Measurements from ENCODE around the gene MCM5.
A peak's percentile ranks its signal among the peaks of the same experiment; 100 is the strongest.

MCM5 gene

DNA sequence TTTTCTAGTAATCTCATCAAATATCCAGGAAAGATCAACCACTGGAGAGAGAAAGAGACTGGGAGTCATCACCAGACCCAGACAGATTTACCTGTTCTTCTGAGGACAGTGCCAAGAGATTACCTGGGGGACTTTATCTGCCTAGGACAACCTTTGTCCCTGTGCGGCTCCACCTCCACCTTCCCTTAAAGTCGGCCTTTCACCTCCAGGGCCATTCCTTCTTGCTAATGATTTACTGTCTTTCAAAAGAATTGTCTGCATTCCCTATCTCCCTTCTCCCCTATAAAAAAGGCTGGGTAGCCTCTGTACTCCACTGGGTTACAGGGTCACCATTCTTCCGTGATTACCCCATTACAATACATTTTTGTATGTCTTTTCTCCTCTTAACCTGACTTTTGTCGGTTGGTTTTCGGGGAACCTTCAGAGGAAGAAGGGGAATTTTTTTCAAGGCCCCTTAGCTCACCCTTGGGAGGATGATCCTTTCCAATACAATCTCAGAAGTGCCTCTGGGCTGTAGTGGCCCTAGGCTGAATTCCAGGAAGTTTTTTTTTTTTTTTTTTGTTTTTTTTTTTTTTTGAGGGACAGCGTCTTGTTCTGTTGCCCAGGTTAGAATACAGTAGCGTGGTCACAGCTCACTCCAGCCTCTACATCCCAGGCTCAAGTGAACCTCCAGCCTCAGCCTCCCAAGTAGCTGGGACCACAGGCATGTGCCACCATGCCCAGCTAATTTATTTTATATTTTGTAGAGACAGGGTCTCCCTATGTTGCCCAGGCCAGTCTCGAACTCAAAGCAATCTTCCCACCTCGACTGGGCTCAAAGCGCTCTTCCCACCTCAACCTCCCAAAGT is 20.6 kb upstream of the MCM5 start:
- DNase-seq = no peak

GRCh38 chr22:35380013-35380412 is 19.9 kb upstream of the MCM5 start:
- DNase-seq = peak; percentile 49

- DNase-seq = peak; percentile 98
Observed at GRCh38 chr22:35380537-35381423, 19.2 kb upstream of the MCM5 start, which contains the start of gene HMOX1. Gene HMOX1, plus strand, starts transcription at chr22:35381096. Its CDS starts 78 bp downstream, at chr22:35381174.

GRCh38 chr22:35381424-35382009 is 18.4 kb upstream of the MCM5 start:
- no peak for DNase-seq

DNA sequence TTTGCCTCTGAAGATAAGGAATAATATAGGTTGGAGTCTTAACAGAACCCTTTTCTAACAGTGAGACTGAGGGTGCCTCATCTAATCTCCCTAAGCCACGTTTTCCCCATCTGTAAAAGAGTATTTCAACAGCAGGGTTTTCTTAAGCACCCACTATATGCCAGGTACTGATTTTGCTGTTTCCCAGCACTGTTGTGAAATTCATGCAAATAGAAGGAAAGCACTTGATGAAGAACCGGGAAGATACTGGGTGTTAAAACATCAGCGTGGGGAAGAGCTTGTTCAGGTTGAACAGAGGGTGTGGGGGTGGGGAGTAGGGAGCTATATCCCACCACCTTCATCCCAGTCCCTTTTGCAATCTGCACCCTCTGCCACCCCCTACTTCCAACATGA is 16.3 kb upstream of the MCM5 start:
- peak; percentile 58 for DNase-seq

DNA sequence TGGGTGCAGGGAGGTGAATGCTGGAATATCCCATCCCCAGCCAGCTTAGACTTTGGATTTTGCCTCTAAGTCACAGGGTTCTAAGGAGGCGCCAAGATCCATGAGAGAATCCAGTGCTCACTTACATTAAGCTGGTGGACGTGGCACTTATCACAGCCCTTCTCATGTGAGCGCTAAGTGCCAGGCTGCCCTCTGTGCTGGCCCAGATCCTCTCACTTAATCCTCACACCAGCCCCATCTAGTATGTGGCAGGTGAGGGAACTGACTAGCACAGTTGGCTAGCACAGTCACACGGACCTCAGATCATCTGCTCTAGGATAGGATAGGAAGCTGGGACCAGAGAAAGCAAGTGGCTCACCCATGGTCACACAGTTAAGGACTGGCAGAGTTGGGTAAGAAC is 15.4 kb upstream of the MCM5 start:
- no peak for DNase-seq

DNA sequence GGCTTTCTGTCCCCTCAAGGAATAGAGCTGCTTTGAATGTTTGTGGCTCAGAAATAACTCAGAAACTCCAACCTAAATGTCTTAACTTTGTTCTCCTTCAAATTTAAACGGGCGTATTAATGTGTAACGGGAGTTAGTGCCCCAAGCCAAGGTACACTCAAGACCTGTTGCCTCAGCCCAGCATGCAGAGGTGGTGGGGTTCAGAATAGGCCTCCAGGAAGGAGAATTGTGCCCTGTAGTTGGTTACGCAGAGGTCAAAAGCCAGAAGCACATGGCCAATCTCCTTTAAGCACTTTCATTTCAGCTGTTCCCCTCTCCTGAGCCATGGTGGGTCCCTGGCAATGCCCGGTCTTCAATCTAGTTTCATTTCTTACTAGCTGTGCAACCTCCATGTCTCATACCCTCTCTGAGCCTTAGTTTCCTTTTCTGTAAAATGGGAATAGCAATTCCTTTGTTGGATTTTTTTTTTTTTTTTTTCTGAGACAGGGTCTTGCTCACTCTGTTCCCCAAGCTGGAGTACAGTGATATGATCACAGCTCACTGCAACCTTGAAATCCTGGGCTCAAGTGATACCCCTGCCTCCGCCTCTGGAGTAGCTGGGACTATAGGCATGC is 14.9 kb upstream of the MCM5 start:
- DNase-seq = no peak

GRCh38 chr22:35386670-35387288 is 13.2 kb upstream of the MCM5 start:
- no peak for DNase-seq

GRCh38 chr22:35390933-35391332 is 9.0 kb upstream of the MCM5 start:
- DNase-seq = no peak

DNA sequence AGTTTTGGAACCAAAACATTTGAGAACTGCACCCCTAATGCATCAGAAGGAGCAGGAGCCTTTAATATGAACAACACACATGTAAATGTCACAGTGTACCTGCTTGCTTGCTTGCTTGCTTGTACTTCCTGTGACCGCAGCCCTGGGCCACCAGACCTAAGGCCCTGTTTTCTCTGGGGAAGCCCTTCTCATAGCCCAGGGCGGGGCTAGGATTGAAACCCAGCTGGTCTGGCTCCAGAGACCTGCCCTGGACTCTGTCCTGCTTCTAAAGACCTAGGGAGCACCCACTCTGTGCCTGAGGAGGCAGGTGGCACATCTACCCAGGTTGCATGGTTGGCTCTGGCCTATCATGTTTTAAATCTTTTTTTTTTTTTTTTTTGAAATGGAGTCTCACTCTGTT is 7.6 kb upstream of the MCM5 start:
- no peak for DNase-seq

- DNase-seq = no peak
Observed at GRCh38 chr22:35393116-35394010, 6.6 kb upstream of the MCM5 start.

DNA sequence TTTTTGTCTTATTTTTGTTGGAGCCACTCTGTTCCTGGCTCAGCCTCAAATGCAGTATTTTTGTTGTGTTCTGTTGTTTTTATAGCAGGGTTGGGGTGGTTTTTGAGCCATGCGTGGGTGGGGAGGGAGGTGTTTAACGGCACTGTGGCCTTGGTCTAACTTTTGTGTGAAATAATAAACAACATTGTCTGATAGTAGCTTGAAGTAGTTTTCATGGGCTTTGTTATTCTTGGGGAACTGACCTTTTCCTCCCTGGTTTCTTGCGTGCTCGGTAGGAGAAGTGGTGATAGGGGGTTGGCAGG is 6.0 kb upstream of the MCM5 start:
- DNase-seq = no peak

GRCh38 chr22:35394810-35395563 is 5.0 kb upstream of the MCM5 start:
- DNase-seq = no peak

- DNase-seq = peak; percentile 83
Observed at GRCh38 chr22:35396622-35397021, 3.3 kb upstream of the MCM5 start.

GRCh38 chr22:35397095-35397904 is 2.6 kb upstream of the MCM5 start:
- DNase-seq = peak; percentile 31

DNA sequence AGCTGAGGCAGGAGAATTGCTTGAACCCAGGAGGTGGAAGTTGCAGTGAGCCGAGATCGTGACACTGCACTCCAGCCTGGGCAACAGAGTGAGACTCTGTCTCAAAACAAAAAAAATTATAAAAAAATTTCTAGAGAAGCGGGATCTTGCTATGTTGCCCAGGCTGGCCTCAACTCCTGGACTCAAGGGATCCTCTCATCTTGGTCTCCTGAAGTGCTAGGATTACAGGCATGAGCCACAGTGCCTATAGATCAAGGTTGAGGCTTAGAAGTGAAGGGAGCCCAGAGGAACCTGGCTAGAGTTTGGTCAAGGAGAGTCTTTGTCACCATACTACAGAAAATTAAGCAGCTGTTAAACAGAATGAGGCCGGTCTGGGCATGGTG is 1.4 kb upstream of the MCM5 start:
- no peak for DNase-seq

DNA sequence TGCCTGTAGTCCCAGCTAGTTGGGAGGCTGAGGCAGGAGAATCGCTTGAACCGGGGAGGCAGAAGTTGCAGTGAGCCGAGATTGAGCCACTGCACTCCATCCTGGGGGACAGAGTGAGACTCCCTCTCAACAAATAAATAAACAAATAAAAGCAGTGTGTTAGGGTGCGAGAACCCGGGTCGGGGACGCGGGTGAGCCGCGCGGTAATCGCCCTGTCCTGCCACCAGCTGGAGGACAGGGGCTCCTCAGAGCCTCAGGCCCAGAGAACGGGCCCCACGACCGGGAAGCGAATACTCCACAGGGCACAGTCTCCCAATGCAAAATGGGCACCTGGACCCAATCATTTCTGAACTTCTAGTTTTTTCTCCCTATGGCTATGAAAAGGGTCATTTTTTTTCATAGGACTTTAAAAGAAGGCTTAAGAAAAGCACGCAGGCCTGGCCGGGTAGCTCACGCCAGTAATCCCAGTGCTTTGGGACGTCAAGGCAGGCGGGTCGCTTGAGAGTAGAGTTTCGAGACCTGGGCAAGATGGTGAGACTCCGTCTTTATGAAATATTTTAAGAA is 744 bp upstream of the MCM5 start:
- DNase-seq = no peak

DNA sequence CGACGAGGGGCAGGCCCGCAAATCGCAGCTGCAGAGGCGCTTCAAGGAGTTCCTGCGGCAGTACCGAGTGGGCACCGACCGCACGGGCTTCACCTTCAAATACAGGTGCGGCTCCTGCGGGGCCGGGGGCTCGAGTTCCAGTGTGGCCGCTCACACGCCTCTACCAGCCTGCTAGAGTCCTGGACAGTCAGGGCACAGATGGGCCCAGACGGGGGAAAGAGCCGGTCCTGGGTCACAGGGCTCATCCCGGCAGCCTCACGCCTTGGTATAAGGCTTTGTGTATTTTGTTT is 506 bp downstream of the MCM5 start:
- no peak for DNase-seq

- DNase-seq = no peak
Observed at GRCh38 chr22:35401863-35402262, 1.9 kb downstream of the MCM5 start.

GRCh38 chr22:35403356-35403755 is 3.4 kb downstream of the MCM5 start:
- DNase-seq = no peak
